Vagina (tissue), 2 donors: ENCODE data around the gene CREG2.

Experiments used
- CTCF ChIP-seq, 3 experiments: fragments of 450-650 bp in 2 of 3; fragments of 200-600 bp in 1 of 3; sonication (generic) in 1 of 3; IDR thresholded peaks; one replicate each; pipeline ENCODE4 v1.5.1; 2017 to 2019; ENCODE audit warnings: antibody characterized with exemption in 3 of 3, mild to moderate bottlenecking in 2 of 3, moderate library complexity in 2 of 3
- POLR2A ChIP-seq, 2 donors: fragments of 450-650 bp; IDR thresholded peaks; one replicate each; pipeline ENCODE4 v1.6.1; 2017; ENCODE audit warnings: antibody characterized with exemption in 2 of 2, mild to moderate bottlenecking in 2 of 2, moderate library complexity in 2 of 2

- TF ChIP-seq CTCF (IDR thresholded peaks at IDR 0.05) (no peak), POLR2A (IDR thresholded peaks at IDR 0.05) (no peak)
Observed at GRCh38 chr2:101346909-101347308, 40.4 kb downstream of the CREG2 start.
